Measurements from ENCODE around the gene DKK3. TPM values are rescaled to one million over a fixed set of nuclear protein-coding genes. Genes with fewer than 3 reads are reported as not detected.

The DKK3 gene
- total and polyA plus RNA-seq, 7 donors, result 2.8 to 10.5 (median 4.1) TPM

- Histone ChIP-seq H3K27ac (no peak overlapping the region), H3K4me3 (no peak overlapping the region), H3K9me3 (no peaks in the 10 kb centered on the region), H3K27me3 (ENCODE audit: insufficient read depth in 3 of 3, low read length in 2 of 3) (no peaks in the 10 kb centered on the region), H3K36me3 (ENCODE audit: insufficient read depth in 1 of 2, low read depth in 1 of 2) (no peaks in the 10 kb centered on the region), H3K4me1 (peaks cover 25% of the 10 kb centered on the region)
- TF ChIP-seq CTCF (IDR thresholded peaks at IDR 0.05), result no peak
- no peak for ATAC-seq
- intact Hi-C loops (cut with DNase I), result no loop called here
- 86 to 94% (median 89%) methylated on average over 5 of the region's 5 CpGs for WGBS, 3 donors
- no peak for DNase-seq
These were observed 36.4 kb downstream of the DKK3 start for GRCh38 chr11:11971906-11972547.

GRCh38 chr11:11970556-11970955, 37.9 kb downstream of the DKK3 start:
- Histone ChIP-seq H3K36me3 (ENCODE audit: insufficient read depth in 1 of 2, low read depth in 1 of 2) (no peaks in the 10 kb centered on the region), H3K27me3 (ENCODE audit: insufficient read depth in 3 of 3, low read length in 2 of 3) (no peaks in the 10 kb centered on the region), H3K27ac (no peak overlapping the region), H3K9me3 (no peaks in the 10 kb centered on the region), H3K4me3 (no peak overlapping the region), H3K4me1 (peaks cover 19% of the 10 kb centered on the region)
- 71 to 99% (median 94%) methylated on average over 2 of the region's 2 CpGs for WGBS, 3 donors
- intact Hi-C loops (cut with DNase I), result no loop called here
- DNase-seq (peak in 1 of 2 donors; percentile 33), ATAC-seq (no peak)
- no peak for TF ChIP-seq CTCF (IDR thresholded peaks at IDR 0.05)

GRCh38 chr11:11969380-11970215, 38.8 kb downstream of the DKK3 start:
- TF ChIP-seq CTCF (IDR thresholded peaks at IDR 0.05), result no peak
- Histone ChIP-seq H3K27me3 (ENCODE audit: insufficient read depth in 3 of 3, low read length in 2 of 3) (no peaks in the 10 kb centered on the region), H3K4me3 (no peak overlapping the region), H3K9me3 (no peaks in the 10 kb centered on the region), H3K27ac (no peak overlapping the region), H3K4me1 (peaks cover 19% of the 10 kb centered on the region), H3K36me3 (ENCODE audit: insufficient read depth in 1 of 2, low read depth in 1 of 2) (no peaks in the 10 kb centered on the region)
- WGBS, 3 donors, result 82 to 87% (median 86%) methylated on average over 19 of the region's 19 CpGs
- ATAC-seq (no peak), DNase-seq (peak in 1 of 2 donors; percentile 53)
- intact Hi-C loops (cut with DNase I), result no loop called here

- WGBS, 3 donors, result 72 to 88% (median 72%) methylated on average over 11 of the region's 11 CpGs
- H3K9me3 ChIP-seq, result no peaks in the 10 kb centered on the region
- peak in 1 of 2 donors; percentile 51 for DNase-seq
- H3K4me1 ChIP-seq, result peaks cover 18% of the 10 kb centered on the region
- no peak overlapping the region for H3K27ac ChIP-seq
- no peak for TF ChIP-seq CTCF (IDR thresholded peaks at IDR 0.05)
- no peaks in the 10 kb centered on the region for H3K36me3 ChIP-seq (ENCODE audit: insufficient read depth in 1 of 2, low read depth in 1 of 2)
- H3K27me3 ChIP-seq (ENCODE audit: insufficient read depth in 3 of 3, low read length in 2 of 3), result no peaks in the 10 kb centered on the region
- no peak for ATAC-seq
- intact Hi-C loops (cut with DNase I), result no loop called here
- no peak overlapping the region for H3K4me3 ChIP-seq
These were observed 39.7 kb downstream of the DKK3 start for GRCh38 chr11:11968511-11969280.
